ENCODE measurements around the gene NARF.
"Not testable (repeated sequence)": the region's sequence is repeated elsewhere in the genome, so short reads cannot be mapped to it uniquely, and the experiment has no call there.

GRCh38 chr17:82459936-82460335, 1.4 kb downstream of the NARF start:
- not testable (repeated sequence) for TF ChIP-seq CTCF (conservative IDR thresholded peaks at IDR 0.05; ENCODE audit: low read length); EZH2phosphoT487 (IDR thresholded peaks at IDR 0.05; ENCODE audit: borderline replicate concordance, low read depth, low read length)
